ENCODE measurements around the gene PCNA.

The PCNA gene

DNA sequence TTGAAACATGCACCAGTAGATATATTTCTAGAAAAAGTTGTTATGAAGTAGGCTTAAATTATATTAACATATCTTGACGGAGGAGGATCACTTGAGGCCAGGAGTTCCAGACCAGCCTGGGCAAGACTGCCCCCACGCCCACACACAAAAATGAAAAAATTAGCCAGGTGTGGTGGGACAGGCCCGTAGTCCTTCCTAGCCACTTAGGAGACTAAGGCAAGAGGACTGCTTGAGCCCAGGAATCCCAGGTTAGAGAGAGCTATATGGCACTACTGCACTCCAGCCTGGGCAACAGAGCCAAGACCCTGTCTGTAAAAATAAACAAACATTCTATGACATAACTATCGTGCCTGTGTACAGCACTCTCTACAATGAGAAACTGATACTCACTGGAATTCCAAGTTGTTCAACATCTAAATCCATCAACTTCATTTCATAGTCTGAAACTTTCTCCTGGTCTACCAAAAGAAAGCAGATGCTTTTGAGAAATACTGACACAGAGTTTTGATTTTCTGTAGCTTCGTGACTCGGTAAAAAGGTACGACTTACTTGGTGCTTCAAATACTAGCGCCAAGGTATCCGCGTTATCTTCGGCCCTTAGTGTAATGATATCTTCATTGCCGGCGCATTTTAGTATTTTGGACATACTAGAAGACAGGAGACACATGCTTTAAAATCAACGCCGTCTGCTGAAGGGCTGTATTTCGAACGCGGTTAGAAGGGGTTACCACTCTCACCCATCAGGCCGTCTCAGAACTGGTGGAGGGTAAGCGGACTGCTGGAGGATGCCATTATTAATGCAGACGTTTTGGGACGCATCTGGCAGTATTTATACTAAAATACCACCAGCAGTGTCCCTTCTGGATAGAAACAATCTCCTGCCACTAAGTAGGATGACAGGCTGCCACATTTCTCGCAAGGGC is 1.3 kb downstream of the PCNA start:
- Histone ChIP-seq H3K4me3 (ENCODE audit: insufficient read depth in 1 of 2, low read depth in 1 of 2, low read length in 2 of 2) (peak overlapping the region; percentile 68 to 100), H2AFZ (ENCODE audit: low read depth, low read length) (no peak overlapping the region), H3K27ac (ENCODE audit: low read length, poor library complexity, severe bottlenecking) (no peak overlapping the region), H2BK12ac (ENCODE audit: low read length in 2 of 2) (no peak overlapping the region), H2BK15ac (ENCODE audit: low read depth, poor library complexity, severe bottlenecking) (no peak overlapping the region), H3K9ac (ENCODE audit: low read length) (peak overlapping the region; percentile 100), H3K9me3 (ENCODE audit: control insufficient read depth, low read length) (no peaks in the 10 kb centered on the region), H3K27me3 (ENCODE audit: control insufficient read depth in 1 of 2, insufficient read depth in 1 of 2, low read length in 2 of 2) (no peaks in the 10 kb centered on the region), H2BK5ac (ENCODE audit: low read depth, low read length, poor library complexity, severe bottlenecking) (no peak overlapping the region), H4K8ac (ENCODE audit: low read length) (no peak overlapping the region), H3K18ac (ENCODE audit: low read depth in 1 of 2, low read length in 2 of 2) (no peak overlapping the region), H3K23ac (ENCODE audit: low read length in 2 of 2) (peak overlapping the region in 1 of 2 experiments; percentile 92), H3K4ac (ENCODE audit: low read depth in 1 of 2, low read length in 2 of 2) (no peak overlapping the region), H3K4me1 (ENCODE audit: control insufficient read depth, insufficient read depth, low read depth, low read length) (peaks cover 7% of the 10 kb centered on the region), H3K4me2 (ENCODE audit: low read length, poor library complexity, severe bottlenecking) (peak overlapping the region; percentile 87), H2AK5ac (ENCODE audit: low read length, severe bottlenecking) (no peak overlapping the region), H3K14ac (ENCODE audit: low read length in 2 of 2) (no peak overlapping the region), H3K36me3 (ENCODE audit: control insufficient read depth in 1 of 2, insufficient read depth in 2 of 2, low read depth in 1 of 2, low read length in 2 of 2) (peaks cover 3 to 45% of the 10 kb centered on the region in 2 experiments), H2BK120ac (ENCODE audit: low read depth, low read length) (no peak overlapping the region), H3K79me1 (replicated peaks; ENCODE audit: low read length, poor library complexity, severe bottlenecking) (peaks cover 2% of the 10 kb centered on the region), H4K91ac (ENCODE audit: low read length) (no peak overlapping the region)
- peak; percentile 9 for DNase-seq
- 2% methylated on average over 23 of the region's 23 CpGs for WGBS

DNA sequence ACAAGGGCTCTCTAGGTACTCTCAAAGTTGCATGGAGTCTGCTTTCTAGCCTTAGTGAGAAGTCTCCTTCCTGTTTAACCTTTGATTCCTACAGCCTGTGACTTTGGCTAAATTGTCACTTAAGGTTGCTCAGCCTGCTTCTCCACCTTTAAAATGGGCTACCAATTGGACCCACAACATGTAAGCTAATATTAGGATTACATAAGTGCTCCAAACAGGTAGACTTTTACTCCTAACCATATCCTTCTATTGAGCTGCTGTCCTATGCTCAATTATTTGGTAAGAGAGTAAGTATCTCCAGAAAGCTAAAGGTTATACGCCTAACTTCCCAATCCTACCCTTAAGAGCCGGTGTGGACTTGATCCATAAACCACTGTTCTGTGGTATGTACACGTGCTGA is 2.9 kb downstream of the PCNA start:
- H4K8ac ChIP-seq (ENCODE audit: low read length) = no peak overlapping the region
- H3K23ac ChIP-seq (ENCODE audit: low read length in 2 of 2) = no peak overlapping the region
- DNase-seq = no peak
- H2BK5ac ChIP-seq (ENCODE audit: low read depth, low read length, poor library complexity, severe bottlenecking) = no peak overlapping the region
- no peak overlapping the region for H2BK120ac ChIP-seq (ENCODE audit: low read depth, low read length)
- no peak overlapping the region for H3K4me3 ChIP-seq (ENCODE audit: insufficient read depth in 1 of 2, low read depth in 1 of 2, low read length in 2 of 2)
- H3K36me3 ChIP-seq (ENCODE audit: control insufficient read depth in 1 of 2, insufficient read depth in 2 of 2, low read depth in 1 of 2, low read length in 2 of 2) = peaks cover 3 to 41% of the 10 kb centered on the region in 2 experiments
- H3K4me1 ChIP-seq (ENCODE audit: control insufficient read depth, insufficient read depth, low read depth, low read length) = peaks cover 9% of the 10 kb centered on the region
- H3K9me3 ChIP-seq (ENCODE audit: control insufficient read depth, low read length) = no peaks in the 10 kb centered on the region
- no peak overlapping the region for H3K4me2 ChIP-seq (ENCODE audit: low read length, poor library complexity, severe bottlenecking)
- H3K27ac ChIP-seq (ENCODE audit: low read length, poor library complexity, severe bottlenecking) = no peak overlapping the region
- H2AFZ ChIP-seq (ENCODE audit: low read depth, low read length) = no peak overlapping the region
- no peaks in the 10 kb centered on the region for H3K27me3 ChIP-seq (ENCODE audit: control insufficient read depth in 1 of 2, insufficient read depth in 1 of 2, low read length in 2 of 2)
- H3K79me1 ChIP-seq (replicated peaks; ENCODE audit: low read length, poor library complexity, severe bottlenecking) = peaks cover 2% of the 10 kb centered on the region
- no peak overlapping the region for H4K91ac ChIP-seq (ENCODE audit: low read length)
- no peak overlapping the region for H2BK12ac ChIP-seq (ENCODE audit: low read length in 2 of 2)
- peak overlapping the region; percentile 100 for H3K9ac ChIP-seq (ENCODE audit: low read length)
- no peak overlapping the region for H3K4ac ChIP-seq (ENCODE audit: low read depth in 1 of 2, low read length in 2 of 2)
- H2AK5ac ChIP-seq (ENCODE audit: low read length, severe bottlenecking) = no peak overlapping the region
- H3K14ac ChIP-seq (ENCODE audit: low read length in 2 of 2) = no peak overlapping the region
- WGBS = 96% methylated on average over 3 of the region's 3 CpGs
- H3K18ac ChIP-seq (ENCODE audit: low read depth in 1 of 2, low read length in 2 of 2) = no peak overlapping the region
- no peak overlapping the region for H2BK15ac ChIP-seq (ENCODE audit: low read depth, poor library complexity, severe bottlenecking)

- no peak overlapping the region for H3K18ac ChIP-seq (ENCODE audit: low read depth in 1 of 2, low read length in 2 of 2)
- no peak overlapping the region for H2BK12ac ChIP-seq (ENCODE audit: low read length in 2 of 2)
- peaks cover 8% of the 10 kb centered on the region for H3K79me1 ChIP-seq (replicated peaks; ENCODE audit: low read length, poor library complexity, severe bottlenecking)
- no peak overlapping the region for H2BK120ac ChIP-seq (ENCODE audit: low read depth, low read length)
- no peak overlapping the region for H2BK15ac ChIP-seq (ENCODE audit: low read depth, poor library complexity, severe bottlenecking)
- no peaks in the 10 kb centered on the region for H3K27me3 ChIP-seq (ENCODE audit: control insufficient read depth in 1 of 2, insufficient read depth in 1 of 2, low read length in 2 of 2)
- H4K8ac ChIP-seq (ENCODE audit: low read length) = no peak overlapping the region
- no peak for DNase-seq
- H4K91ac ChIP-seq (ENCODE audit: low read length) = no peak overlapping the region
- H2AFZ ChIP-seq (ENCODE audit: low read depth, low read length) = no peak overlapping the region
- H2AK5ac ChIP-seq (ENCODE audit: low read length, severe bottlenecking) = no peak overlapping the region
- WGBS = no CpG with 5 or more reads among the region's 3 CpGs
- peaks cover 7% of the 10 kb centered on the region for H3K4me1 ChIP-seq (ENCODE audit: control insufficient read depth, insufficient read depth, low read depth, low read length)
- no peak overlapping the region for H3K4me2 ChIP-seq (ENCODE audit: low read length, poor library complexity, severe bottlenecking)
- H3K14ac ChIP-seq (ENCODE audit: low read length in 2 of 2) = no peak overlapping the region
- no peak overlapping the region for H3K4ac ChIP-seq (ENCODE audit: low read depth in 1 of 2, low read length in 2 of 2)
- H3K23ac ChIP-seq (ENCODE audit: low read length in 2 of 2) = no peak overlapping the region
- H3K4me3 ChIP-seq (ENCODE audit: insufficient read depth in 1 of 2, low read depth in 1 of 2, low read length in 2 of 2) = no peak overlapping the region
- peaks cover 3 to 60% of the 10 kb centered on the region in 2 experiments for H3K36me3 ChIP-seq (ENCODE audit: control insufficient read depth in 1 of 2, insufficient read depth in 2 of 2, low read depth in 1 of 2, low read length in 2 of 2)
- peak overlapping the region; percentile 100 for H3K9ac ChIP-seq (ENCODE audit: low read length)
- H2BK5ac ChIP-seq (ENCODE audit: low read depth, low read length, poor library complexity, severe bottlenecking) = no peak overlapping the region
- no peaks in the 10 kb centered on the region for H3K9me3 ChIP-seq (ENCODE audit: control insufficient read depth, low read length)
- no peak overlapping the region for H3K27ac ChIP-seq (ENCODE audit: low read length, poor library complexity, severe bottlenecking)
These were observed 5.4 kb downstream of the PCNA start for GRCh38 chr20:5114403-5114802.

- Histone ChIP-seq H3K4ac (ENCODE audit: low read depth in 1 of 2, low read length in 2 of 2) (peak overlapping the region in 1 of 2 experiments; percentile 16), H3K4me3 (ENCODE audit: insufficient read depth in 1 of 2, low read depth in 1 of 2, low read length in 2 of 2) (peak overlapping the region in 1 of 2 experiments; percentile 100), H2BK5ac (ENCODE audit: low read depth, low read length, poor library complexity, severe bottlenecking) (no peak overlapping the region), H3K79me1 (replicated peaks; ENCODE audit: low read length, poor library complexity, severe bottlenecking) (peaks cover 8% of the 10 kb centered on the region), H3K27me3 (ENCODE audit: control insufficient read depth in 1 of 2, insufficient read depth in 1 of 2, low read length in 2 of 2) (no peaks in the 10 kb centered on the region), H3K18ac (ENCODE audit: low read depth in 1 of 2, low read length in 2 of 2) (no peak overlapping the region), H3K23ac (ENCODE audit: low read length in 2 of 2) (no peak overlapping the region), H3K4me2 (ENCODE audit: low read length, poor library complexity, severe bottlenecking) (peak overlapping the region; percentile 96), H3K27ac (ENCODE audit: low read length, poor library complexity, severe bottlenecking) (peak overlapping the region; percentile 60), H3K4me1 (ENCODE audit: control insufficient read depth, insufficient read depth, low read depth, low read length) (peaks cover 7% of the 10 kb centered on the region), H2BK15ac (ENCODE audit: low read depth, poor library complexity, severe bottlenecking) (no peak overlapping the region), H3K9me3 (ENCODE audit: control insufficient read depth, low read length) (no peaks in the 10 kb centered on the region), H2BK12ac (ENCODE audit: low read length in 2 of 2) (no peak overlapping the region), H2AK5ac (ENCODE audit: low read length, severe bottlenecking) (no peak overlapping the region), H4K8ac (ENCODE audit: low read length) (peak overlapping the region; percentile 83), H3K36me3 (ENCODE audit: control insufficient read depth in 1 of 2, insufficient read depth in 2 of 2, low read depth in 1 of 2, low read length in 2 of 2) (peaks cover 3 to 68% of the 10 kb centered on the region in 2 experiments), H2AFZ (ENCODE audit: low read depth, low read length) (no peak overlapping the region), H2BK120ac (ENCODE audit: low read depth, low read length) (no peak overlapping the region), H4K91ac (ENCODE audit: low read length) (no peak overlapping the region), H3K9ac (ENCODE audit: low read length) (peak overlapping the region; percentile 99), H3K14ac (ENCODE audit: low read length in 2 of 2) (no peak overlapping the region)
- WGBS = 69% methylated on average over 2 of the region's 3 CpGs
- no peak for DNase-seq
These were observed 6.2 kb downstream of the PCNA start for GRCh38 chr20:5113615-5113986.
